Breast epithelium (tissue), 4 donors: ENCODE results near the gene BNIP3. TPM values are rescaled to one million over a fixed set of nuclear protein-coding genes. Genes with fewer than 3 reads are reported as not detected.
"Not testable (repeated sequence)": the region's sequence is repeated elsewhere in the genome, so short reads cannot be mapped to it uniquely, and the experiment has no call there.

Source experiments
- DNase-seq, 2 donors: peaks; one replicate each; pipeline ENCODE4 v3.0.0-alpha.2; 2019; ENCODE audit warnings: low spot score in 2 of 2
- H3K27ac ChIP-seq, 2 donors: fragments of 200-600 bp; sonication (generic) in 1 of 2; one replicate each; pipeline ENCODE4 v1.5.1; 2016 to 2019; ENCODE audit warnings: mild to moderate bottlenecking in 1 of 2
- H3K27me3 ChIP-seq, 2 donors: fragments of 200-600 bp; sonication (generic) in 1 of 2; one replicate each; pipeline versions ENCODE4 v1.5.1 to v1.6.0; 2017 to 2019; ENCODE audit warnings: control low read depth in 1 of 2, mild to moderate bottlenecking in 1 of 2
- H3K36me3 ChIP-seq: fragments of 200-600 bp; one replicate; pipeline ENCODE4 v1.5.1; 2019
- H3K4me1 ChIP-seq, 2 donors: fragments of 200-600 bp; sonication (generic); one replicate each; pipeline ENCODE4 v1.5.1; 2016 to 2019; ENCODE audit warnings: control low read depth in 1 of 2
- H3K4me3 ChIP-seq, 3 donors: fragments of 200-600 bp; sonication (generic); 1 replicate in 2 of 3; 2 replicates in 1 of 3; pipeline ENCODE4 v1.5.1; 2016 to 2019; ENCODE audit warnings: mild to moderate bottlenecking in 3 of 3, moderate library complexity in 2 of 3
- H3K9me3 ChIP-seq, 2 donors: fragments of 200-600 bp; sonication (generic) in 1 of 2; one replicate each; pipeline ENCODE4 v1.5.1; 2016 to 2019; ENCODE audit warnings: control low read depth in 1 of 2
- POLR2A ChIP-seq: fragments of 450-650 bp; IDR thresholded peaks from one replicate; pipeline ENCODE4 v1.6.1; 2016; ENCODE audit warnings: antibody characterized with exemption, mild to moderate bottlenecking, moderate library complexity
- POLR2AphosphoS5 ChIP-seq, 3 donors: sonication (generic); formaldehyde crosslinking; IDR thresholded peaks; one replicate each; pipeline ENCODE4 v1.6.1; 2017; ENCODE audit warnings: antibody characterized with exemption in 3 of 3
- intact Hi-C: fragments of 100-400 bp; cut with DNase I; formaldehyde crosslinking; loops from one replicate; pipeline ENCODE4 v1.15.1; 2023; ENCODE audit warnings: low total_unique reads
- total RNA-seq, 3 donors: library from RNA; depleted of rRNA; stranded (reverse); fragments of >200 nt; gene quantifications; one replicate each; pipeline ENCODE4 v1.1.0, GENCODE V29; 2016
- TF ChIP-seq, protein P1 (sequence below), 3 donors: fragments of 450-650 bp; IDR thresholded peaks; one replicate each; pipeline ENCODE4 v1.5.1; 2016 to 2017; ENCODE audit warnings: antibody characterized with exemption in 3 of 3, mild to moderate bottlenecking in 3 of 3, moderate library complexity in 3 of 3

The BNIP3 gene
- total RNA-seq, 3 donors from 2014 or later: 81.9 to 235 (median 107) TPM

DNA sequence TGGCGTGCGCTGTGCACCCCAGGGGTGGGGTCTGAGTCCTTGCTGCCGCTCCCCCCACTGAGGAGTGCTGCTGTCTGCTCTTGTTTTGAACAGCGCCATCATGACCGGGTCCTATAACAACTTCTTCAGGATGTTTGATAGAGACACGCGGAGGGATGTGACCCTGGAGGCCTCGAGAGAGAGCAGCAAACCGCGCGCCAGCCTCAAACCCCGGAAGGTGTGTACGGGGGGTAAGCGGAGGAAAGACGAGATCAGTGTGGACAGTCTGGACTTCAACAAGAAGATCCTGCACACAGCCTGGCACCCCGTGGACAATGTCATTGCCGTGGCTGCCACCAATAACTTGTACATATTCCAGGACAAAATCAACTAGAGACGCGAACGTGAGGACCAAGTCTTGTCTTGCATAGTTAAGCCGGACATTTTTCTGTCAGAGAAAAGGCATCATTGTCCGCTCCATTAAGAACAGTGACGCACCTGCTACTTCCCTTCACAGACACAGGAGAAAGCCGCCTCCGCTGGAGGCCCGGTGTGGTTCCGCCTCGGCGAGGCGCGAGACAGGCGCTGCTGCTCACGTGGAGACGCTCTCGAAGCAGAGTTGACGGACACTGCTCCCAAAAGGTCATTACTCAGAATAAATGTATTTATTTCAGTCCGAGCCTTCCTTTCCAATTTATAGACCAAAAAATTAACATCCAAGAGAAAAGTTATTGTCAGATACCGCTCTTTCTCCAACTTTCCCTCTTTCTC lies 26.0 kb downstream of the BNIP3 start:
- Histone ChIP-seq H3K4me1 (no peaks in the 10 kb centered on the region), H3K27ac (no peak overlapping the region), H3K36me3 (peaks cover 11% of the 10 kb centered on the region), H3K27me3 (no peaks in the 10 kb centered on the region), H3K4me3 (no peak overlapping the region), H3K9me3 (no peaks in the 10 kb centered on the region)
- DNase-seq: no peak
- intact Hi-C loops: no loop called here
- TF ChIP-seq POLR2AphosphoS5 (IDR thresholded peaks at IDR 0.05) (no peak), POLR2A (no peak)
- TF ChIP-seq, protein P1, sequence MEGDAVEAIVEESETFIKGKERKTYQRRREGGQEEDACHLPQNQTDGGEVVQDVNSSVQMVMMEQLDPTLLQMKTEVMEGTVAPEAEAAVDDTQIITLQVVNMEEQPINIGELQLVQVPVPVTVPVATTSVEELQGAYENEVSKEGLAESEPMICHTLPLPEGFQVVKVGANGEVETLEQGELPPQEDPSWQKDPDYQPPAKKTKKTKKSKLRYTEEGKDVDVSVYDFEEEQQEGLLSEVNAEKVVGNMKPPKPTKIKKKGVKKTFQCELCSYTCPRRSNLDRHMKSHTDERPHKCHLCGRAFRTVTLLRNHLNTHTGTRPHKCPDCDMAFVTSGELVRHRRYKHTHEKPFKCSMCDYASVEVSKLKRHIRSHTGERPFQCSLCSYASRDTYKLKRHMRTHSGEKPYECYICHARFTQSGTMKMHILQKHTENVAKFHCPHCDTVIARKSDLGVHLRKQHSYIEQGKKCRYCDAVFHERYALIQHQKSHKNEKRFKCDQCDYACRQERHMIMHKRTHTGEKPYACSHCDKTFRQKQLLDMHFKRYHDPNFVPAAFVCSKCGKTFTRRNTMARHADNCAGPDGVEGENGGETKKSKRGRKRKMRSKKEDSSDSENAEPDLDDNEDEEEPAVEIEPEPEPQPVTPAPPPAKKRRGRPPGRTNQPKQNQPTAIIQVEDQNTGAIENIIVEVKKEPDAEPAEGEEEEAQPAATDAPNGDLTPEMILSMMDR (IDR thresholded peaks at IDR 0.05): no peak

DNA sequence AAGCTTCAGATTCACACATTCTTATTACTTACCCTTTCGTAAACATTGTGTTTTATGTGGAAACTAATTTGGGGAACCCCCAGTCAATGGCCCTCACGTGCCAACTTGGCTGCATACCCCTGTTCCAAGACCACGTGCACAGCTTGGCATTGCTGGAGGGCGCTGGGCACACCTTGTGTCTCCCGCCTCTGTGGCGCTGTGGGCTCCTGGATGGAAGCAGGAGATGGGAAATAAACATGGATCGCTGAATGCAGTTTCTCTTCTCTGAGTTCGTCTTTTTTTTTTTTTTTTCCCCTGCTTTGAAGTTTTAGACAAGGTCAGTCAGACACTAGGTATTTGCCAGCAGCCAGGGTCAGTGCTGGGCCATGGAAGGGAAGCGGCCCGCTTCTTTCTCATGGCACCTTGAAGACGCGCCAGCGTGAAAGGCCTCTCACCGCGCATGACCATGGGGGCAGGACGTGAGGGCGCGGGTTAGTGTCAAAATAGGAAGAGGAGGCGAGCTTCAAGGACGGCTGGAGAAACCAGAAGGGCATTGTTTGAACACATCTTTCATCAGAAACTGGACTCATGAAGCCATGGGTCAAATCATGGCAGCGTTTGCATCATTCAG lies 27.3 kb downstream of the BNIP3 start:
- no peaks in the 10 kb centered on the region for H3K27me3 ChIP-seq
- TF ChIP-seq POLR2A (no peak), POLR2AphosphoS5 (IDR thresholded peaks at IDR 0.05) (no peak)
- TF ChIP-seq, protein P1 (IDR thresholded peaks at IDR 0.05): no peak
- DNase-seq: no peak
- intact Hi-C loops: no loop called here
- H3K4me1 ChIP-seq: no peaks in the 10 kb centered on the region
- no peak overlapping the region for H3K27ac ChIP-seq
- no peak overlapping the region for H3K4me3 ChIP-seq
- H3K36me3 ChIP-seq: peaks cover 11% of the 10 kb centered on the region
- H3K9me3 ChIP-seq: no peaks in the 10 kb centered on the region

DNA sequence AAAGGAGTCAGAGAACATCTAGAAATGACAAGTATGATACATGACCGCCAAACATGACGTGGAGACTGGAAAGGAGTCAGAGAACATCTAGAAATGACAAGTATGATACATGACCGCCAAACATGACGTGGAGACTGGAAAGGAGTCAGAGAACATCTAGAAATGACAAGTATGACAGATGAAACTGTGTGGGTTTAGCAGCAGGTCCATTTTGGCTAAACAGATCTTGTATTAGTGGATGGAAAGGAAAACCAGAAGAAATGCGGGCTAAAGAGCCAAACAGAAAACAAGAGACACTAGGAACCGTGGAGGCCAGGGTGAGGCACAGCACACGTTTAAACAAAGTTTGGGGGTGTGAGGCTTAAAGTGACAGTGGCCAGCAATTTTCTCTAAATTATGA lies 31.8 kb downstream of the BNIP3 start:
- H3K27ac ChIP-seq, H3K4me1 ChIP-seq, DNase-seq, H3K9me3 ChIP-seq, H3K27me3 ChIP-seq, H3K4me3 ChIP-seq, intact Hi-C loops: not testable (repeated sequence)
- peaks cover 28% of the 10 kb centered on the region for H3K36me3 ChIP-seq

DNA sequence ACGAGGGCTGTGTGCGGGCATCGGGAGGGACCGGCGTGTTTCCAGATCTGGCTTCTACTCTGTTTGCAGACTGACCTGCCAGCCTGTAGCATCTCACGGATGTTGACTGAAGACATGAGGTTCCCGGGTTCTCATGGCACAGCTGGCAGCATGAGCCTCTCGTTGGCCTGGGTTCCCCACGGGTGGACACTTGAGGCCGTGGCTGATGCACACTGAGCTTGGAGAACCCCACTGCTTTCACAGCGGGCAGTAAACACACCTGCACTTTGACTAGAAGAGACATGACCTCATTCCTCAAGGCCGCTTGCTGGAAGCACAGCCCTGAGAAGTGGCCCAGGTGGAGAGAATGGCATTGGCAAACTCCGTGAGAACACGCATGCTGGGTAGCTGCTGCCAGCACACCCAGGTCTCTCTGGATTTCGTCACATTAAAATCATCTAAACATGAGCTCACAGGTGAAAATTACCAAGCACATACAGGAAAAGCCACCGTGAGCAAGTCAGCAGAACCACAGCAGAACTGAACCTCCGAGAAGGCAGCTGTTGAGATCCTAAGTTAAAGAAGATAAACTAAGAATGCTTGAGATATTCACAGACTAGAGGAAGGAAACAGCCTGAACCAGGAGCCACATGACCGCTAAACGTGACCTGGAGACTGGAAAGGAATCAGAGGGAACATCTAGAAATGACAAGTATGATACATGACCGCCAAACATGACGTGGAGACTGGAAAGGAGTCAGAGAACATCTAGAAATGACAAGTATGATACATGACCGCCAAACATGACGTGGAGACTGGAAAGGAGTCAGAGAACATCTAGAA lies 32.5 kb downstream of the BNIP3 start:
- intact Hi-C loops: no loop called here
- H3K36me3 ChIP-seq: peaks cover 28% of the 10 kb centered on the region
- H3K27me3 ChIP-seq: no peaks in the 10 kb centered on the region
- no peak overlapping the region for H3K4me3 ChIP-seq
- no peak for TF ChIP-seq POLR2A
- TF ChIP-seq POLR2AphosphoS5 (IDR thresholded peaks at IDR 0.05): no peak
- TF ChIP-seq, protein P1 (IDR thresholded peaks at IDR 0.05): no peak
- H3K27ac ChIP-seq: no peak overlapping the region
- DNase-seq: peak; percentile 9 to 38
- H3K4me1 ChIP-seq: no peaks in the 10 kb centered on the region
- no peaks in the 10 kb centered on the region for H3K9me3 ChIP-seq

DNA sequence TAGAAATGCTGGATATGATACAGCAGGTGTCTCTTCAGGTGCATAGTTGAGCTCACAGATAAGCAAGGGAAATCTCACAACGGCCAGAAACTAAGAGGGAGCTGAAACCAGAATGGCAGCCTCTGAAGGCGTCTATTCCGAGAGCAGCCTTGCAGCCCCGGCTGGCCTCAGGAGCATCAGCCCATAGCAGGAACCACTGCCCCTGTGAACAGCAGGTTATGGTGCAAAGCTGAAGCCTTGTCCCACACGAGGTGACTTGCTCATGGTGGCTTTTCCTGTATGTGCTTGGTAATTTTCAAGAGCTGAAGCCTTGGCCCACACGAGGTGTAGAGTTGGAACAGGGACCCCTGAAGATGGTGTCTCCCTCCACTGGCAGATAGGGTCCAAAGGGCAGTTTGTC lies 33.2 kb downstream of the BNIP3 start:
- no peak overlapping the region for H3K27ac ChIP-seq
- intact Hi-C loops: no loop called here
- no peaks in the 10 kb centered on the region for H3K27me3 ChIP-seq
- H3K9me3 ChIP-seq: no peaks in the 10 kb centered on the region
- H3K36me3 ChIP-seq: peaks cover 28% of the 10 kb centered on the region
- no peak overlapping the region for H3K4me3 ChIP-seq
- no peaks in the 10 kb centered on the region for H3K4me1 ChIP-seq
- TF ChIP-seq, protein P1 (IDR thresholded peaks at IDR 0.05): no peak
- DNase-seq: peak in 1 of 2 donors; percentile 2
